Uterus (tissue), 2 donors: ENCODE results near the gene FBXO9.

Experiments used
- CTCF ChIP-seq, 4 experiments: fragments of 200-600 bp in 2 of 4; fragments of 450-650 bp in 2 of 4; sonication (generic) in 2 of 4; IDR thresholded peaks; one replicate each; pipeline ENCODE4 v1.5.1; 2016 to 2019; ENCODE audit warnings: antibody characterized with exemption in 4 of 4, mild to moderate bottlenecking in 2 of 4, moderate library complexity in 1 of 4
- POLR2A ChIP-seq, 2 donors: fragments of 450-650 bp; IDR thresholded peaks; one replicate each; pipeline ENCODE4 v1.6.1; 2016; ENCODE audit warnings: antibody characterized with exemption in 2 of 2, mild to moderate bottlenecking in 1 of 2, moderate library complexity in 1 of 2

- TF ChIP-seq CTCF (IDR thresholded peaks at IDR 0.05) (no peak), POLR2A (IDR thresholded peaks at IDR 0.05) (no peak)
Observed at GRCh38 chr6:53058388-53059195, 6.6 kb upstream of the FBXO9 start.
